CD1c-positive myeloid dendritic cell (primary cell): ENCODE data around the gene TINAG.

Experiments used
- DNase-seq: peaks from one replicate; pipeline ENCODE4 v3.0.0-alpha.2; 2016; ENCODE audit errors: extremely low spot score

Gene TINAG, protein sequence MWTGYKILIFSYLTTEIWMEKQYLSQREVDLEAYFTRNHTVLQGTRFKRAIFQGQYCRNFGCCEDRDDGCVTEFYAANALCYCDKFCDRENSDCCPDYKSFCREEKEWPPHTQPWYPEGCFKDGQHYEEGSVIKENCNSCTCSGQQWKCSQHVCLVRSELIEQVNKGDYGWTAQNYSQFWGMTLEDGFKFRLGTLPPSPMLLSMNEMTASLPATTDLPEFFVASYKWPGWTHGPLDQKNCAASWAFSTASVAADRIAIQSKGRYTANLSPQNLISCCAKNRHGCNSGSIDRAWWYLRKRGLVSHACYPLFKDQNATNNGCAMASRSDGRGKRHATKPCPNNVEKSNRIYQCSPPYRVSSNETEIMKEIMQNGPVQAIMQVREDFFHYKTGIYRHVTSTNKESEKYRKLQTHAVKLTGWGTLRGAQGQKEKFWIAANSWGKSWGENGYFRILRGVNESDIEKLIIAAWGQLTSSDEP

DNA sequence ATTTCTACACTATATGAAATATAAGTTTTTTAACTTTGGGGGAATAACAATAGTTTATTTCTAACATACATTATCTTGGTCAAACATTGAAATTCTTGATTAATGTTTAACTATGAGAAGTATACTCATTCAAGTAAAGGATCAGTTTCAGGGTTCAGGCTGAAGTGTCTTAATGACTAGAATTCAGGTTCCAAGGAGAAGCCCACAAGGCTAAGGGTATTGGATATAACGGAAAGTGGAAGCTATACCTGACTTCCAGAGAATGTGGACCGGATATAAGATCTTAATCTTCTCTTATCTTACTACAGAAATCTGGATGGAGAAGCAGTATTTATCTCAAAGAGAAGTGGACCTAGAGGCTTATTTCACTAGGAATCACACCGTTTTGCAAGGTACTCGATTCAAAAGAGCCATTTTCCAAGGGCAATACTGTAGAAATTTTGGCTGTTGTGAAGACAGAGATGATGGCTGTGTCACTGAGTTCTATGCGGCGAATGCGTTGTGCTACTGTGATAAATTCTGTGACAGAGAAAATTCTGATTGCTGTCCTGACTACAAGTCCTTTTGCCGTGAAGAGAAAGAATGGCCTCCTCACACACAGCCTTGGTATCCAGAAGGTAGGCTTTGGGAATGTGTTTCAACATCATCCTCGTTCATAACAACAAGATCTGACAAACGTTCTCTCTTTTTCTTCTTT is at the start of gene TINAG:
Gene TINAG (plus strand): TSS at position 153 of the 697 bp plus-strand sequence. CDS start 110 bp downstream, at position 263.
- no peak for DNase-seq

GRCh38 chr6:54260025-54260424 is 48.2 kb upstream of the TINAG start:
- DNase-seq = no peak

GRCh38 chr6:54262499-54262898 is 45.7 kb upstream of the TINAG start:
- no peak for DNase-seq

GRCh38 chr6:54262971-54263370 is 45.3 kb upstream of the TINAG start:
- DNase-seq = no peak

DNA sequence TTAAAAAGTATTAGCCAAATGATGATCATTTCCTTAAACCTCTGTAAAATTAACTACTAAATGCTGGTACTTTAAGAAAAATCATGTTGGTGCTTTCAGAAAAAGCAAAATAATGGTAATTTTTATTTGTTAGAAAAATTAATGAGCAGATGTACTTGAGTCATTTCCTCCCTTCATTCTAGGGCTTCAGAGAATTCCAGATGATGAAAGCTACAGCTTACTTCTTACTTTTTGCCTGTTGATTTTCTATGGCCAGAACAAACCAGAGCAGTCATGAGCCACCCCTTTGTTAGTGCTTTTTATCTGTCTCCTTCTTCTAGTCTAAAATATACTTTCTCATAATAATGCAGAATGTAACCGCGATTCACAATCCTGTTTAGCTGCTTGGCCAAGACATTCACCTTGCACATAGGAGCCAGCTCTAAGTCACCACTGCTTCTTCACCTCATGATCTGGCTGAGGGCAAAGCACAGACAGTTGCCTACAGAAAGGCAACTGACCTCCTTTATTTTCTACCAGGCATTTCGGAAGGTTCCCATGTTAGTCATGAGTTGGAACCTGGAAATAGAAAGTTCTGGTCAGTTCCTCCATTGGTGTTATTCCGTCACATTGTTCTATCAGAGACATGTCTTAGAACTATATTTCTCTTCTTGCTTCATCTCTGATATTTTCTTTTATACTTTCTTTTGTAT is 43.5 kb upstream of the TINAG start:
- DNase-seq = no peak

DNA sequence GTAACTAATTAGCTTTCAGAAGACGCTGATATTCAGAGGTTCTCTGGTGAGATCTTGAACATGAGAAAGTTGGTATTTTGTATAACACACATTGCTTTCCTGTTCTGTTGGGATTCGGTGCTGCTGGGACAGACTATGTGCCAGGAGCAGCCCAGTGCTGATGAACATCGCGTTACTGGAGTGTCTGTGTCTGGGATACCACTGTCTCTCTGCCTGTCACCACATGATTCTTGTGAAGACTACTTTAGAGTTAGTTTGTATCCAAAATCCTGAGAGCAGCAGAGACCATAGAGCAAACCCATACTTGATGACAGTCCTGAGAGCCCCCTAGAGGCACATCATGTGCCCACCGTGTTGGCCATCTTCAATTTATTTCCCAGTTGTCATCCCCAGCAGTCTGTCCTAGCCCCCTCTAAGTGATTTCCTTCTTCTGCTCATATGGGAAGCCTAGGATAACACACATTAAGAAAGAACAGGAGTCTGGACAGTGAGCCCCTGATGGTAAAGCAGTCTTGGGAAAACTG is 41.8 kb upstream of the TINAG start:
- DNase-seq = no peak

GRCh38 chr6:54267798-54268197 is 40.4 kb upstream of the TINAG start:
- no peak for DNase-seq

DNA sequence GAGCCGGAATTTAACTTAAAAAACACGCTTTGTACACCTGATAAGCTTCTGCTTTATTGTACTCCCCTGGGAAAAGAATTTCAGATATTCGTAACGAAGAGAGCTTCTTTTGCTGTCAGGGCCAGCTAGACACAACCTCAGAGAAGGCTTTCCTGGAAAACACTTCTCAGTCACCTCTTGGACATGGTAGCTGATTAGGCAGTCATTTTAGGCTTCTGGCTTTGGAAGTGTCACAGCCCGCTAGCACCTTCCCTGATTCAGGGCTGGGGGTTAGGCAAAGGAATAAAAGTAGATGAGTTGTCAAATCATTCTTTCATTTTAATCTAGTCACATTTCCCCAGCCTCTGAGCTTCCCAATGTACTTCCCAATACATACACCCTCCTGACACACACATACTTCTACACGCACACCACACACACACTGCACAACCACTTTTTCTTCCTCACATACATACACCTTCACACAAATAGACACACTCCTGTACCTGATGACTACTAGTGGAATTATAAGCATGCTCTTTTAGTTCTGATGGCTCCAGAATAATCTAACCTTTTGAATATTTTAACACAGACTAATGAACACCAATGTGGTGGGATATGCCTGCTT is 34.9 kb upstream of the TINAG start:
- DNase-seq = no peak

DNA sequence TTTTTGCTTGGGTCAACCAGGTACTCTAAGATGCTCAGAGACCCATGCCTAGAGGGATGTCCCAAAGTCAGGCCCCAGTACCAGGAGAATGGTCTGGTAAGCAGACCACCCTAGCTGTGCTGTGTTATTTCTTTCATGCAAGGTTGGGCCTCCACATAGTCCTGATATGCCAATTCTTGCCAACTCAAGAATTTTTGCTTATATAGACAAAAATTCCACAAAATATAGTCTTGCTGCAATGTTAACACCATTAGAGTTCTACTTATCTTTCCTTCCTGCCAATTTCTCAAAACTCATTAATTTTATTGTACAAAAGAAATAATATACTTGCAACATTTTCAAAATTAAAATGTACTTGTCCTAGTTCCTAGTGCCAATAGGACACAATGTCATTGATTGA is 33.9 kb upstream of the TINAG start:
- DNase-seq = no peak

DNA sequence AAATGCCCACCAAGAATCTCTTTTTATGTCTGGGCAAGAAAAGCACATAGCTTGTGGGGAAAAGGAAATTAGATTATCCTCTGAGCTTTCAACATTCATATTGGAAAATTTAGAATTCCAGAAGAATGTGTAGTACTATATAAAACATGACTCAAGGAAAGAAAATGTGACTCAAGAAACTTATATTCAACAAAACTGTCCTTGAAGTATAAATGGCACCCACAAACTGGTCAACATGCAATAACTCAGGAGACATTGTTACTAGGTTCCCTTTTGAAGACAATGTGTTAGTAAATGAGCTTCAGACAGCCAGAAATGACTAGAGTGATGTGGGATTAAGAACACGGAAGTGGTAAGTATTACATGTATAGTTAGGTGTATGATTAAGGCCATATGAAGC is 26.1 kb upstream of the TINAG start:
- no peak for DNase-seq

GRCh38 chr6:54284161-54284860 is 23.9 kb upstream of the TINAG start:
- no peak for DNase-seq

DNA sequence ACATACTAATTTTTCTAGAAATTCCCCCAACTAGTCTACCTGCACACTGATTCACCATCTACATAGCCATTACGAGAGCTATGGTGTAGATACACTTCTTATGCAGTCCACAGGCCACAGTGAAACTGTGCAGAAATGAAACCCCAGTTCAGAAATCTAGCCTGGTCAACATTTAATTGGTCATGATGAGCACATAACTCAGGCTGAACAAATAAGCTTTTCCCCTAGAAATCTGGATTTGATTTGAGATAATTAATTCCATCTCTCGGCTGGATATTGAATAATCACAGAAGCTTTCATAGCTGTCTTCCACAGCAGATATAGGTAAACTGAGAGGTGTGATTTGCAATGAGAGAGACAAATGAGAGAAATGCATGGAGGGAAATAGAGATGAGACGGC is 22.6 kb upstream of the TINAG start:
- no peak for DNase-seq

DNA sequence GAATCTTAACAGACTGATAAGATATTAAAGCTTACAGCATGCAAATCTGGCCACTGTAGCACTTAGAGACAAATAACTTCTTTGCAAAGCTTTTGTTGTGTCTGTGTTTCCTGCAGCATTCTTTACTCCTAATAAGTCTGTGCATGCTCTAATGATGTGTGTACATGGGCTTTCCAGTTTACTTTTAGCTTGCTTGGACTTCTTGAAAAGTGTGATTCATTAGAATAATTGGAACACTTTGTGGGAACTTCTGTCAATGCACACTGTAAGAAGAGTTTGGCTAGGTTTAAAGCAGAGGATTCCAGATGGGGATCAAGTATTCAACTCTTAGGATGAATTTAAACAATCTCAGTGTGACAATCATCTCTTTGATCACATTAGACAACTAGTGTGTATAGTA is 22.1 kb upstream of the TINAG start:
- DNase-seq = no peak

- DNase-seq = no peak
These were observed 19.8 kb upstream of the TINAG start for GRCh38 chr6:54288474-54288873.

DNA sequence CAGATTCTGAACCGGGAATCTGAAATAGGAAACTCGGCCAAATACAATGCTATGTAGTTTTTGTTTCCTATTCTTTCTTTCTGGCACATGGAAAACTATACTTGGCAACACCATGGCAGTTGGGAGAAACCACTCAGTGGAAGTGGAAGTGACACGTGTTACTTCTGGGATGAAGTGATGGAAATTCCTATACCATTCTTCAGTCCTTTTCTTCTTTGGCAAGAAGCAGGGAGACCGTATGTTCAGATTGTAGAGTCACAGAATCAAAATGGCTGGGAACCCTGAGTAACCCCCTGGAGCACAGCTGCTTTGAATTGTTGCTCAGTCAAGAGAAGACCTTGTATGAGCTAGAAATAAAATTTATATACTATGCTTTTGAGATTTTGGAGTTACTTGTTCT is 18.8 kb upstream of the TINAG start:
- no peak for DNase-seq

- no peak for DNase-seq
These were observed 17.1 kb upstream of the TINAG start for GRCh38 chr6:54291146-54291545.

DNA sequence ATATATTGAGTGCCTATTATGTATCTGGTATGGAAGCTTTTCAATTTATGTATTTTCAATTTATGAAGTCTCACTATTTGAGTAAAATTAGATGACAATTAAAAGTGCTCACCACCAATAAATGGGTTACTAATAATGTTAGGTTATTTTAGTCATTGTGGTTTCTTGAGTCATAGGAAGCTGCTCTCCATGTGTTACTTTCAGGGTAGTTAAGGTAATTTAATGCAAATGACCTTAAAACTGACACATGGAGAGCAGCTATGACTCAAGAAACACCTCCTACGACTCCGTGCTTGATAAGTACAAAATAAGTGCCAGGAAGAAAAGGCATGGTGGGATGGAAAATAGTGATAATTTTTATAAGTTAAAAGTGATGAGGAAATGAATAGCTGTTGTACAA is 16.5 kb upstream of the TINAG start:
- no peak for DNase-seq

DNA sequence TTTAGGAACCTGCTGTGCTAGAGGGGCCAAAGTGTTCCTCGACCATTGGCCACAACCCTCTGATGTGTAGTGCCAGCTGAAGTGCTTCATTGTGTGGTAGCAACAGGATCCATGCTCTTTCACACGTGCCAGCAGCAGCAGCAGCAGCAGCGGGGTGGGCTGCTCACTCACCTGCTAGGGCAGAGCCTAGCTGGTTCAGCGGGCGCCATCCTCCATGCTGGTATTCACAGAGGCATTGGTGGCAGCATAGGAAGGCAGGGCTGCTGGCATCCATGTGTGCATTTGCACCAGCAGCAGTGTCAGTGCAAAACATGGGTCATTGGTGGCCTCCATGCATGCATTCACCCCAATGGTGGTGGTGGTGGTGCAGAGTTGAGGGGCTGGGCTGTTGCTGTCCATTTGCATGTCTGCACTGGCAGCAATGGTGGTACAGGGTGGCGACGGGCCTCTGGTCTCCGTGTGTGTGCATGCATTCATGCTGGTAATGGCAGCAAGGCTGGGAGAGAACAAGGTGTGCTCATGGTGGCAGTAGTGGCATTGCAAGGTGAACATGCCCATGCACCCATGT is 13.2 kb upstream of the TINAG start:
- no peak for DNase-seq

DNA sequence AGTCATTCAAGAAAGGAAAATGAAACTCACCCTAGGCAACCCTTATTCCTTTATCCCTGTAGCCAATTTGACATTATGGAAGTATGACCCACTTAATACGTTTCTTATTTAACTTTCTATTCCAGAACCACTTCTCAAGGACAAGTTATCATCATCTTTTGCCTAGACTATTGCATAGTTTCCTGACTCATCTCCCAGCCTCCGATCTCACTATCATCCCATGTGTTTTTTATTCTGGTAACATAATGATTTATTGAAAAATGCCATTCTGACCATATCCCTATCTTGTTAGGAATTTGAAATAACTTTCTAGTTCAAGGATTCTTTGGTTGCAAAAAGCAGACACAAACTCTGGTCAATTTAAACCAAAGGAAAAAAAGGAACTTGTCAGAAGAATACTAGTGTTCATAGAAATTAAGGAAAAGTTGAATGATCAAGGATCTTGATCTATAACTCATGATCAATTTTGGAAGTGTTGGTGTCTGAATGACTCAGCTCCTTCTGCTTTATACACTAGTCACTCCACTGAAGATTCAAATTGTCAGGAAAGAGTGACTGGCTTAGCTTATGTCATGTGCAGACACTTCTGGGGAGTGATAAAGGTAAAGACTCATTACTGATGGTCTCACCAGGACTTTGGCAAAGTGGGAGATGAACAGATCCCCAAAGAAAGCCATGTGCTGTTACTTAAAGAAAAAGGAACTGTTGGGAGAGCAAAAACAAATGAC is 8.5 kb upstream of the TINAG start:
- DNase-seq = no peak

GRCh38 chr6:54301770-54302169 is 6.5 kb upstream of the TINAG start:
- no peak for DNase-seq
